Hepatocyte (in vitro differentiated cells): Measurements from ENCODE around the gene RAB19. TPM values are rescaled to one million over a fixed set of nuclear protein-coding genes. Genes with fewer than 3 reads are reported as not detected.

Experiments
- DNase-seq: peaks from one replicate; pipeline ENCODE4 v3.0.0-alpha.2; 2016; ENCODE audit warnings: low spot score
- H2AFZ ChIP-seq: fragments of 200-600 bp; sonication (generic); 2 replicates; pipeline ENCODE4 v1.6.0; 2016; ENCODE audit warnings: antibody characterized with exemption, mild to moderate bottlenecking
- H3K27ac ChIP-seq: fragments of 200-600 bp; sonication (generic); 2 replicates; pipeline ENCODE4 v1.5.1; 2016; ENCODE audit warnings: mild to moderate bottlenecking
- H3K27me3 ChIP-seq: fragments of 200-600 bp; sonication (generic); 2 replicates; pipeline ENCODE4 v1.6.1; 2016
- H3K36me3 ChIP-seq: fragments of 200-600 bp; sonication (generic); replicated peaks from 2 replicates; pipeline ENCODE4 v1.5.1; 2016; ENCODE audit warnings: low read depth; ENCODE audit not compliant: insufficient read depth
- H3K4me1 ChIP-seq: fragments of 200-600 bp; sonication (generic); 2 replicates; pipeline ENCODE4 v1.5.1; 2016; ENCODE audit warnings: mild to moderate bottlenecking, moderate library complexity; ENCODE audit not compliant: insufficient read depth
- H3K4me2 ChIP-seq: fragments of 200-600 bp; sonication (generic); 2 replicates; pipeline ENCODE4 v1.6.0; 2016
- H3K4me3 ChIP-seq: fragments of 200-600 bp; sonication (generic); 2 replicates; pipeline ENCODE4 v1.5.1; 2016; ENCODE audit warnings: mild to moderate bottlenecking
- H3K79me2 ChIP-seq: fragments of 200-600 bp; sonication (generic); 2 replicates; pipeline ENCODE4 v1.6.0; 2017; ENCODE audit warnings: mild to moderate bottlenecking
- H3K9me2 ChIP-seq: fragments of 200-600 bp; sonication (generic); replicated peaks from 2 replicates; pipeline ENCODE4 v1.6.0; 2017; ENCODE audit warnings: mild to moderate bottlenecking; ENCODE audit not compliant: insufficient read depth
- H3K9me3 ChIP-seq: fragments of 200-600 bp; sonication (generic); 2 replicates; pipeline ENCODE4 v1.5.1; 2016; ENCODE audit warnings: low read depth, mild to moderate bottlenecking
- H4K20me1 ChIP-seq: fragments of 200-600 bp; sonication (generic); 2 replicates; pipeline ENCODE4 v1.6.0; 2016; ENCODE audit warnings: mild to moderate bottlenecking; ENCODE audit not compliant: insufficient read depth, poor library complexity, severe bottlenecking
- EZH2 ChIP-seq: fragments of 200-600 bp; sonication (generic); IDR thresholded peaks from 2 replicates; pipeline ENCODE4 v1.6.1; 2016; ENCODE audit warnings: antibody characterized with exemption, mild to moderate bottlenecking, borderline replicate concordance
- EZH2phosphoT487 ChIP-seq: fragments of 200-600 bp; sonication (generic); IDR thresholded peaks from one replicate; pipeline ENCODE4 v1.6.1; 2018; ENCODE audit warnings: antibody characterized with exemption, mild to moderate bottlenecking, low read depth, moderate library complexity; ENCODE audit not compliant: unreplicated experiment, severe bottlenecking
- WGBS: methylation state at CpG from one replicate; pipeline ENCODE4 v1.1.6; 2016; ENCODE audit warnings: low lambda C conversion rate; ENCODE audit errors: missing lambda C conversion rate; 5-methylcytosine and 5-hydroxymethylcytosine counted together
- polyA plus RNA-seq: library from polyadenylated mRNA; unstranded; fragments of >200 nt; fragmentation: Nextera tagmentation; extraction: Ambion mirVana; gene quantifications from 2 replicates; pipeline ENCODE4 v1.2.1, GENCODE V29; 2016
- total RNA-seq: library from RNA; depleted of rRNA; stranded (reverse); fragments of >200 nt; gene quantifications from 2 replicates; pipeline ENCODE4 v1.2.3, GENCODE V29; 2014
- TF ChIP-seq, protein P1 (sequence below): fragments of 200-600 bp; sonication (generic); IDR thresholded peaks from 2 replicates; pipeline ENCODE4 v1.5.1; 2016; ENCODE audit warnings: antibody characterized with exemption, mild to moderate bottlenecking; ENCODE audit not compliant: poor library complexity

Gene RAB19
- total and polyA plus RNA-seq, 2 experiments from 2014 or later: 1.3 to 4.2 TPM

DNA sequence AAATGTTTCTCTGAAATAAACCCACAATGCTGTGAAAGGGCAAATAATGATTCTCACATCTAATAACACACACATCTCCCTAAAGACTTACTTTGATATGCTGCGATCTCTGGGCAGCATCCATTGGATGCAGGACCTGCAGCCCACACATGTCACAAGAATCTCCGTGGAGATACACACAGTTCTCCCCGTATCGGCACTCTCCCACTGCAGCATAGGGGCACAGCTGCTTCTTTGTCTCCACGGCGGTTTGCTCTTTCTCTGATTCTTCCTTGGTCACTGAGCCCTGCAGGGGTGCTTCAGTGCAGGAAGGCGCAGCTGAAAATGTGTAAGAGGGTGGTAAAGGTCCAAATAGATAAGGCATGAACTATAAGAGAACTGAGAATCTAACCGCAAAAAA lies 55.1 kb downstream of the RAB19 start:
- Histone ChIP-seq H3K27ac (no peak overlapping the region), H3K4me1 (no peaks in the 10 kb centered on the region), H3K4me3 (no peak overlapping the region), H4K20me1 (no peaks in the 10 kb centered on the region), H3K79me2 (peaks cover 29% of the 10 kb centered on the region), H3K9me3 (no peaks in the 10 kb centered on the region), H2AFZ (no peak overlapping the region), H3K27me3 (no peaks in the 10 kb centered on the region), H3K36me3 (peaks cover 4% of the 10 kb centered on the region), H3K9me2 (no peaks in the 10 kb centered on the region), H3K4me2 (no peak overlapping the region)
- DNase-seq: no peak
- 94% methylated on average over 8 of the region's 8 CpGs for WGBS
- TF ChIP-seq, protein P1, sequence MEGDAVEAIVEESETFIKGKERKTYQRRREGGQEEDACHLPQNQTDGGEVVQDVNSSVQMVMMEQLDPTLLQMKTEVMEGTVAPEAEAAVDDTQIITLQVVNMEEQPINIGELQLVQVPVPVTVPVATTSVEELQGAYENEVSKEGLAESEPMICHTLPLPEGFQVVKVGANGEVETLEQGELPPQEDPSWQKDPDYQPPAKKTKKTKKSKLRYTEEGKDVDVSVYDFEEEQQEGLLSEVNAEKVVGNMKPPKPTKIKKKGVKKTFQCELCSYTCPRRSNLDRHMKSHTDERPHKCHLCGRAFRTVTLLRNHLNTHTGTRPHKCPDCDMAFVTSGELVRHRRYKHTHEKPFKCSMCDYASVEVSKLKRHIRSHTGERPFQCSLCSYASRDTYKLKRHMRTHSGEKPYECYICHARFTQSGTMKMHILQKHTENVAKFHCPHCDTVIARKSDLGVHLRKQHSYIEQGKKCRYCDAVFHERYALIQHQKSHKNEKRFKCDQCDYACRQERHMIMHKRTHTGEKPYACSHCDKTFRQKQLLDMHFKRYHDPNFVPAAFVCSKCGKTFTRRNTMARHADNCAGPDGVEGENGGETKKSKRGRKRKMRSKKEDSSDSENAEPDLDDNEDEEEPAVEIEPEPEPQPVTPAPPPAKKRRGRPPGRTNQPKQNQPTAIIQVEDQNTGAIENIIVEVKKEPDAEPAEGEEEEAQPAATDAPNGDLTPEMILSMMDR: no peak
- TF ChIP-seq EZH2phosphoT487 (no peak), EZH2 (no peak)

DNA sequence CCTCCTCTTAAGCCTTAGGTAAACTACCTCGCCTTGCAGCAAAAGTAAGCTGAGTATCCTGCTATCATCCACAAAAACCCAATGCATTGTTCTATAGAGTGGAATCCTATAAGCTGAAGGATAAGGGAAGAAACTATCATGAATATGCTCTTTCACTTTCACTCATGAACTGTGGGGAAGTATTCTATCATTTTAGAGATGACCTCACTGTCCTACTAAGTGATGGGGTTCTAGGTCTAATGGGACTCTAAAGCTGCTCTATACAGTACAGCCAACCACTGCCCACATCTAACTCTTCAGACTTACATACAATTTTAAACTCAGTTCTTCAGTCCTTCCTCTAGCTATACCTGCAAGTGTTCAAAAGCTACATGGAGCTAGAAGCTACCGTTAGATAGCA lies 59.3 kb downstream of the RAB19 start:
- Histone ChIP-seq H2AFZ (no peak overlapping the region), H3K4me1 (no peaks in the 10 kb centered on the region), H3K27ac (no peak overlapping the region), H3K79me2 (peaks cover 57% of the 10 kb centered on the region), H4K20me1 (peaks cover 3% of the 10 kb centered on the region), H3K4me2 (no peak overlapping the region), H3K36me3 (peaks cover 4% of the 10 kb centered on the region), H3K27me3 (no peaks in the 10 kb centered on the region), H3K4me3 (no peak overlapping the region), H3K9me2 (no peaks in the 10 kb centered on the region), H3K9me3 (no peaks in the 10 kb centered on the region)
- DNase-seq: no peak
- no peak for TF ChIP-seq EZH2phosphoT487
- TF ChIP-seq, protein P1: no peak
- no peak for TF ChIP-seq EZH2
- 93% methylated on average over 2 of the region's 2 CpGs for WGBS

DNA sequence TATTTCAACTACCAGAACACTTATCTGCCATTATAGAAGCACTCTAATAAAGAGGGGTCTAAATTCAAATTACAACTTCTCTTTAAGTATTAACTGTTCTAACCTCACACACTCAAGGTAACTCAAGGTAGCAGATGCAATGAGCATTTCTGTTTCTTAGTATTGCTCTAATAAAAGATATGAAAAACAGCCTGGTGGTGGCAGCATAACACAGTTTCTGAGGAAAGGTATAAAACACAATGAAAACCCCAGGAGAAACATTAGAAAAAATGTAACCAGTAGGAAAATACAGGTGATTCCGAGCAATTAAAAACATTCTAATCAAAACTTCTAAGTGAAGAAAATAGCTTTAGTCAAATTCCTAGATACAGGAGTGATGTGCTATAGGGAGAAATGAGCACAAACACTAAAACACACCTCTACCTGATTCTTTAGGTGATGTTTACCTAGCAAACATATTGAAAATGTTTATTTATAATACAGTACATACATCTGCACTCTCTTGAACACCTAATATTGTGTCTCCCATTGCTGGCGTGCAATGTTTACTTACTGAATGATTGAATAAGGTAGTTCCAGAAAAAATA lies 72.0 kb downstream of the RAB19 start:
- no peaks in the 10 kb centered on the region for H3K9me2 ChIP-seq
- no peaks in the 10 kb centered on the region for H3K27me3 ChIP-seq
- no peaks in the 10 kb centered on the region for H3K36me3 ChIP-seq
- no peak overlapping the region for H3K4me3 ChIP-seq
- TF ChIP-seq EZH2: no peak
- TF ChIP-seq, protein P1: peak; percentile 68
- no peak overlapping the region for H3K27ac ChIP-seq
- 53% methylated on average over 2 of the region's 2 CpGs for WGBS
- peak; percentile 71 for DNase-seq
- peaks cover 68% of the 10 kb centered on the region for H4K20me1 ChIP-seq
- no peaks in the 10 kb centered on the region for H3K9me3 ChIP-seq
- no peak overlapping the region for H3K4me2 ChIP-seq
- no peak overlapping the region for H2AFZ ChIP-seq
- peaks cover 77% of the 10 kb centered on the region for H3K79me2 ChIP-seq
- H3K4me1 ChIP-seq: peaks cover 10% of the 10 kb centered on the region

DNA sequence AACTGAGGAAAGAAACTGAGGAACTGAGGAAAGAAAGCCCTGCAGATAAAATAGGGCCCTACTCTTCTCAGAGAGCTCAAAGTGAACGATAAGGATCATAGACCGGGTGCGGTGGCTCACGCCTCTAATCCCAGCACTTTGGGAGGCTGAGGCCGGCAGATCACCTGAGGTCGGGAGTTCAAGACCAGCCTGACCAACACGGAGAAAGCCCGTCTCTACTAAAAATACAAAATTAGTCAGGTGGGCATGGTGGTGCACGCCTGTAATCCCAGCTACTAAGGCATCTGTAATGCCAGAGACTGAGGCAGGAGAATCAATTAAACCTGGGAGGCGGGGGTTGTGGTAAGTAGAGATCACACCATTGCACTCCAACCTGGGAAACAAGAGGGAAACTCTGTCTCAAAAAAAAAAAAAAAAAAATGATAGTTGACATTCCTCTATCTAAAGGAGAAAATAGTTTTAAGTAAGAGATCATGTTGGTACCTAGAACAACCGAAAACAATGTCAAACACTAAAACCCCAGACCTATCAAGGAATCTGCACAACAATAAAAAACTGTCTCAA lies 72.9 kb downstream of the RAB19 start:
- peaks cover 10% of the 10 kb centered on the region for H3K4me1 ChIP-seq

More for the DNA sequence above, 72.9 kb downstream of the RAB19 start:
- Histone ChIP-seq H4K20me1 (peaks cover 65% of the 10 kb centered on the region), H3K4me2 (peak overlapping the region; percentile 84), H3K9me3 (no peaks in the 10 kb centered on the region), H2AFZ (no peak overlapping the region), H3K27me3 (no peaks in the 10 kb centered on the region), H3K36me3 (no peaks in the 10 kb centered on the region), H3K4me3 (no peak overlapping the region), H3K9me2 (no peaks in the 10 kb centered on the region), H3K27ac (peak overlapping the region; percentile 96), H3K79me2 (peaks cover 68% of the 10 kb centered on the region)
- 70% methylated on average over 11 of the region's 11 CpGs for WGBS
- no peak for DNase-seq
- TF ChIP-seq, protein P1: no peak
- TF ChIP-seq EZH2phosphoT487 (no peak), EZH2 (no peak)
